AG08396 (cell line): ENCODE results near the gene ANGPTL7.
A peak's percentile ranks its signal among the peaks of the same experiment; 100 is the strongest.

ENCODE experiments used
- DNase-seq: peaks from one replicate; pipeline ENCODE4 v3.0.0; 2012; ENCODE audit warnings: low spot score, mixed read lengths

Gene ANGPTL7

GRCh38 chr1:11169202-11169601 is 20.0 kb upstream of the ANGPTL7 start:
- no peak for DNase-seq

- DNase-seq = no peak
Observed at GRCh38 chr1:11170102-11170501, 19.1 kb upstream of the ANGPTL7 start.

- no peak for DNase-seq
Observed at GRCh38 chr1:11174261-11174942, 14.8 kb upstream of the ANGPTL7 start.

GRCh38 chr1:11175461-11175860 is 13.7 kb upstream of the ANGPTL7 start:
- DNase-seq = no peak

- DNase-seq = peak; percentile 30
Observed at GRCh38 chr1:11176081-11176706, 13.0 kb upstream of the ANGPTL7 start.

GRCh38 chr1:11178021-11179015 is 10.8 kb upstream of the ANGPTL7 start:
- DNase-seq = no peak

GRCh38 chr1:11179125-11179524 is 10.0 kb upstream of the ANGPTL7 start:
- DNase-seq = no peak

- DNase-seq = peak; percentile 27
Observed at GRCh38 chr1:11179749-11180148, 9.4 kb upstream of the ANGPTL7 start.

GRCh38 chr1:11180342-11180744 is 8.8 kb upstream of the ANGPTL7 start:
- peak; percentile 46 for DNase-seq

GRCh38 chr1:11182884-11183283 is 6.3 kb upstream of the ANGPTL7 start:
- no peak for DNase-seq

- DNase-seq = no peak
Observed at GRCh38 chr1:11184973-11185372, 4.2 kb upstream of the ANGPTL7 start.

GRCh38 chr1:11187000-11187399 is 2.2 kb upstream of the ANGPTL7 start:
- DNase-seq = no peak

GRCh38 chr1:11187494-11187893 is 1.7 kb upstream of the ANGPTL7 start:
- no peak for DNase-seq

GRCh38 chr1:11187931-11188330 is 1.2 kb upstream of the ANGPTL7 start:
- no peak for DNase-seq

- DNase-seq = peak; percentile 25
Observed at GRCh38 chr1:11188381-11188780, 774 bp upstream of the ANGPTL7 start.

- DNase-seq = no peak
Observed at GRCh38 chr1:11193376-11193775, 4.2 kb downstream of the ANGPTL7 start.

GRCh38 chr1:11194407-11195176 is 5.4 kb downstream of the ANGPTL7 start:
- DNase-seq = no peak

GRCh38 chr1:11196945-11197344 is 7.8 kb downstream of the ANGPTL7 start:
- DNase-seq = no peak

GRCh38 chr1:11197359-11197758 is 8.2 kb downstream of the ANGPTL7 start:
- DNase-seq = no peak

GRCh38 chr1:11198257-11198656 is 9.1 kb downstream of the ANGPTL7 start:
- DNase-seq = no peak

GRCh38 chr1:11198851-11199594 is 9.9 kb downstream of the ANGPTL7 start:
- DNase-seq = no peak
